HepG2 (cell line): ENCODE results near the gene NOC2L. TPM values are rescaled to one million over a fixed set of nuclear protein-coding genes. Genes with fewer than 3 reads are reported as not detected.
A peak's percentile ranks its signal among the peaks of the same experiment; 100 is the strongest.

Experiments
- ATAC-seq: fragments of 200-7000 bp; cut with Tn5 transposase; 3 replicates; pipeline ENCODE4 v1.9.1; 2020; ENCODE audit warnings: mild to moderate bottlenecking, moderate library complexity
- BruUV-seq: library from RNA; stranded (reverse); fragments of 400-500 nt; replicated peaks from 2 replicates; lab custom pipeline; 2021; lab: Mats Ljungman, UMichigan
- CTCF ChIA-PET: fragments of 300-600 bp; formaldehyde crosslinking; extraction: SDS; loops from one replicate; lab custom pipeline; 2021; ENCODE audit warnings: low total read pairs, inconsistent platforms, low intra/inter-chr PET ratio; lab: Yijun Ruan, JAX
- POLR2A ChIA-PET: fragments of 350-600 bp; sonication (Branson Sonifier 250); formaldehyde crosslinking; loops from one replicate; lab custom pipeline; 2020; ENCODE audit warnings: antibody characterized with exemption, inconsistent platforms; lab: Yijun Ruan, JAX
- DNase-seq: peaks from one replicate; pipeline ENCODE4 v3.0.0-alpha.2; 2015; ENCODE audit warnings: low spot score
- FAIRE-seq: peaks from 3 replicates; lab custom pipeline; 2011; peaks lifted over from hg19 to GRCh38; lab: Jason Lieb, UNC
- H2AFZ ChIP-seq: one replicate; pipeline ENCODE4 v1.6.1; 2011; ENCODE audit warnings: low read length, inconsistent platforms
- H3K27ac ChIP-seq: fragments of 300-600 bp; 3 replicates; pipeline ENCODE4 v1.8.0; 2011; ENCODE audit warnings: mixed run types, mild to moderate bottlenecking, mixed read lengths, low read length, inconsistent platforms; ENCODE audit not compliant: insufficient read depth; ENCODE audit errors: extremely low read length
- H3K27me3 ChIP-seq, 2 experiments: fragments of 200-600 bp in 1 of 2; 2 replicates in 1 of 2; 3 replicates in 1 of 2; pipeline versions ENCODE4 v1.6.0 to v1.8.0; 2011; ENCODE audit warnings: low read length in 2 of 2, mild to moderate bottlenecking in 2 of 2, moderate library complexity in 2 of 2, inconsistent platforms in 1 of 2; ENCODE audit not compliant: insufficient read depth in 2 of 2, control insufficient read depth in 1 of 2
- H3K36me3 ChIP-seq, 2 experiments: fragments of 200-600 bp in 1 of 2; replicated peaks in 1 of 2; 2 replicates in 1 of 2; 3 replicates in 1 of 2; pipeline versions ENCODE4 v1.5.1 to v1.8.0; 2011; ENCODE audit warnings: low read length in 2 of 2, inconsistent platforms in 1 of 2; ENCODE audit not compliant: insufficient read depth in 2 of 2, control insufficient read depth in 1 of 2
- H3K4me1 ChIP-seq: 2 replicates; pipeline ENCODE4 v1.5.1; 2012; ENCODE audit warnings: low read length, inconsistent platforms; ENCODE audit not compliant: insufficient read depth
- H3K4me2 ChIP-seq: 2 replicates; pipeline ENCODE4 v1.6.0; 2011; ENCODE audit warnings: low read depth, low read length, inconsistent platforms
- H3K4me3 ChIP-seq, 3 experiments: fragments of 200-600 bp in 1 of 3; sonication (generic), shearing (Covaris generic) in 1 of 3; replicated peaks in 1 of 3; 2 replicates each; pipeline ENCODE4 v1.5.1; 2011 to 2016; ENCODE audit warnings: low read length in 3 of 3, inconsistent platforms in 2 of 3, low read depth in 2 of 3, mild to moderate bottlenecking in 2 of 3, control low read depth in 1 of 3, mixed read lengths in 1 of 3; ENCODE audit not compliant: insufficient read depth in 1 of 3
- H3K79me2 ChIP-seq: one replicate; pipeline ENCODE4 v1.6.1; 2011; ENCODE audit warnings: low read length, inconsistent platforms; ENCODE audit not compliant: insufficient read depth
- H3K9ac ChIP-seq: 2 replicates; pipeline ENCODE4 v1.6.0; 2011; ENCODE audit warnings: mild to moderate bottlenecking, low read depth, low read length, inconsistent platforms; ENCODE audit not compliant: insufficient read depth
- H3K9me3 ChIP-seq: 2 replicates; pipeline ENCODE4 v1.5.1; 2012; ENCODE audit warnings: mild to moderate bottlenecking, low read length
- H4K20me1 ChIP-seq: 2 replicates; pipeline ENCODE4 v1.6.0; 2011; ENCODE audit warnings: inconsistent platforms, mild to moderate bottlenecking, low read length, moderate library complexity; ENCODE audit not compliant: insufficient read depth
- AGO1 ChIP-seq: fragments of 200-400 bp; formaldehyde crosslinking; IDR thresholded peaks from 2 replicates; pipeline ENCODE4 v1.6.1; 2017; ENCODE audit warnings: mild to moderate bottlenecking, low read depth, low read length, moderate library complexity; ENCODE audit not compliant: poor library complexity, severe bottlenecking
- FOXP1 ChIP-seq, 2 experiments: fragments of 450-650 bp in 1 of 2; IDR thresholded peaks; 2 replicates each; pipeline ENCODE4 v1.6.1; 2017 to 2018; ENCODE audit warnings: antibody characterized with exemption in 1 of 2
- HNF4G ChIP-seq, 2 experiments: sonication (generic) in 1 of 2; formaldehyde crosslinking in 1 of 2; IDR thresholded peaks; 2 replicates each; pipeline versions ENCODE4 v1.4.0 to v1.6.1; 2011 to 2020; ENCODE audit warnings: borderline replicate concordance in 2 of 2, low read depth in 2 of 2, mild to moderate bottlenecking in 2 of 2, low read length in 1 of 2, missing genetic modification reagents in 1 of 2, moderate library complexity in 1 of 2
- MBD4 ChIP-seq: IDR thresholded peaks from 2 replicates; pipeline ENCODE4 v1.6.1; 2012; ENCODE audit warnings: low read length, inconsistent platforms, borderline replicate concordance
- MTF2 ChIP-seq: sonication (generic); formaldehyde crosslinking; IDR thresholded peaks from 2 replicates; pipeline ENCODE4 v1.5.0; 2020; ENCODE audit warnings: missing genetic modification reagents, borderline replicate concordance
- SMARCE1 ChIP-seq: fragments of 450-650 bp; IDR thresholded peaks from 2 replicates; pipeline ENCODE4 v1.6.1; 2017; ENCODE audit warnings: borderline replicate concordance
- ZFYVE20 ChIP-seq: sonication (generic); formaldehyde crosslinking; IDR thresholded peaks from 2 replicates; pipeline ENCODE4 v1.8.0; 2023; ENCODE audit warnings: low read depth, mild to moderate bottlenecking, moderate library complexity, missing genetic modification reagents, borderline replicate concordance
- ZNF432 ChIP-seq: sonication (generic); formaldehyde crosslinking; IDR thresholded peaks from 2 replicates; pipeline ENCODE4 v1.5.0; 2020; ENCODE audit warnings: missing genetic modification reagents, mild to moderate bottlenecking, borderline replicate concordance
- ZNF577 ChIP-seq: sonication (generic); formaldehyde crosslinking; IDR thresholded peaks from 2 replicates; pipeline ENCODE4 v1.4.0; 2020; ENCODE audit warnings: mild to moderate bottlenecking, low read depth, missing genetic modification reagents, borderline replicate concordance
- ZNF644 ChIP-seq: IDR thresholded peaks from 2 replicates; pipeline ENCODE4 v1.6.1; 2016; ENCODE audit warnings: low read depth
- WGBS: methylation state at CpG from one replicate; pipeline ENCODE4 v1.1.6; 2017; ENCODE audit warnings: low lambda C conversion rate; 5-methylcytosine and 5-hydroxymethylcytosine counted together
- in situ Hi-C: cut with HindIII; loops from 2 replicates; pipeline ENCODE4 v1.10.0; 2017; ENCODE audit warnings: low pct_unique_long_range_greater_than_20kb; ENCODE audit not compliant: extremely low pct_ligation_motif_present
- intact Hi-C: fragments of 100-400 bp; cut with micrococcal nuclease; formaldehyde crosslinking; loops from one replicate; pipeline ENCODE4 v1.10.0; 2022; ENCODE audit not compliant: unreplicated experiment
- polyA plus RNA-seq, 8 experiments: library from polyadenylated mRNA; depleted of rRNA in 3 of 8; stranded (reverse) in 7 of 8; unstranded in 1 of 8; fragments of >200 nt; fragmentation: Illumina TruSeq in 4 of 8; extraction: Trizol in 4 of 8; gene quantifications; 2 replicates each; pipeline versions ENCODE4 v1.2.1 to v1.2.3, GENCODE V29; 2011 to 2016; ENCODE audit warnings: low read depth in 4 of 8, missing spikeins in 1 of 8, mixed read lengths in 1 of 8; ENCODE audit not compliant: insufficient read depth in 1 of 8
- total RNA-seq, 5 experiments: library from RNA; depleted of rRNA; stranded (reverse); fragments of >200 nt; fragmentation: Illumina TruSeq; extraction: Trizol; gene quantifications; 2 replicates each; pipeline ENCODE4 v1.2.3, GENCODE V29; 2016; ENCODE audit warnings: low read depth in 1 of 5
- TF ChIP-seq, protein P1 (sequence below): sonication (generic); formaldehyde crosslinking; IDR thresholded peaks from 2 replicates; pipeline ENCODE4 v1.4.0; 2020; ENCODE audit warnings: mild to moderate bottlenecking, missing genetic modification reagents
- TF ChIP-seq, protein P2 (sequence below): sonication (generic); formaldehyde crosslinking; IDR thresholded peaks from 2 replicates; pipeline ENCODE4 v1.4.0; 2020; ENCODE audit warnings: missing genetic modification reagents
- TF ChIP-seq, protein P3 (sequence below): IDR thresholded peaks from 2 replicates; pipeline ENCODE4 v1.6.1; 2012; ENCODE audit warnings: low read length, improper control_type of control experiment
- TF ChIP-seq, protein P4 (sequence below): sonication (generic); formaldehyde crosslinking; IDR thresholded peaks from 2 replicates; pipeline ENCODE4 v1.9.0; 2021; ENCODE audit warnings: missing genetic modification reagents, borderline replicate concordance

The NOC2L gene
- total and polyA plus RNA-seq, 2 of the 13 experiments (the other 11 are each of a cell fraction or from before 2014, with no cell fraction given) = 32.0 to 103 TPM

DNA sequence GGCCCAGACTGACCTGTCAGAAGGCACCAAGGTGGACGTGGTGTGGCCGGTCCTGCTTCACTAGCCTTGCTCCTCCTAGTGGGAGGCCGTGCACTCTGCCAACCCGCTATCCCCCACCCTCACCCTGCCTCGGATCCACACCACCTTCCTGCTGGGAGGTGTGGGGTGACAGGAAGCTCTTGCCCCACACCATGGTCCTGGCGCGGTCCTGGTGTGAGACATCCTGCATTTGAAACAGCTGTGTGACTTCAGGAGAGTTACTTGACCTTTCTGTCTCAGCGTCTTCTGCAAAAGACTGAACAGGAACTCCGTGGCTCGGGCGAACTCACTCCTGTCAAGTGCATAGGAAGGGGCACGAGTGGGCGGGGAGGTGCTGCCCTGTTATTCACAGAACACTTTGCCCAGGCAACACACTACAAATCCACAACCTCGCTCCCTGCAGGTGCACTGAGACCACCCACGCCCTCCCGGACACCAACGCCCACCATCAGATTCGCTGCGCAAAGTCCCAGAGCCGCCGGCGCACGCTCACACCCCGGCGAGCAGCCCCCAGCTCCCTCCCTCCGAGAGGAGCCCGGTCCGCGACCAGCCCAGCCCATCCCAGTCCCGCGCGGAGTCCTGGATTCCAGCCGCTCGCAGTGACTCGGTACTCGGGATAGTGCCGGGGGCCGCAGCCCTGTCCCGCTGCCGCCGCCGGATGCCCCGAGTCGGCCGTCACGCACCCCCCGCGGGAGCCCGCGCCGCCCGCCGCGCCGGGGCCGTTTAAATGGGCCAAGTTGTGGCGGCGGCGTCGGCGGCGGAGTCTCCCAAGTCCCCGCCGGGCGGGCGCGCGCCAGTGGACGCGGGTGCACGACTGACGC lies 35.7 kb downstream of the NOC2L start, which contains the start of gene SAMD11:
Gene SAMD11 (plus strand): TSS at position 793 of the 860 bp plus-strand sequence. CDS start 509 bp downstream, outside the sequence.
- Histone ChIP-seq H3K27me3 (peaks cover 45 to 85% of the 10 kb centered on the region in 2 experiments), H3K4me1 (peaks cover 27% of the 10 kb centered on the region), H3K9ac (no peak within 1 kb of the TSS), H3K4me3 (peak within 1 kb of the TSS; percentile 26 to 62 (median 36); a peak in 5 of 6 replicates), H2AFZ (no peak within 1 kb of the TSS), H3K36me3 (no peaks in the 10 kb centered on the region), H3K27ac (no peak within 1 kb of the TSS), H3K79me2 (no peaks in the 10 kb centered on the region), H3K9me3 (no peaks in the 10 kb centered on the region), H4K20me1 (peaks cover 9% of the 10 kb centered on the region; the same call in 1 of the 2 replicates), H3K4me2 (peak within 1 kb of the TSS; percentile 60)
- ATAC-seq (peak; percentile 4; the same call in 1 of the 3 replicates), FAIRE-seq (no peak), DNase-seq (peak; percentile 40)
- BruUV-seq = no TSS peak
- WGBS = 11% methylated on average over 17 of the region's 72 CpGs
- ChIA-PET CTCF (no interaction called here), POLR2A (no interaction called here)
- intact Hi-C loops = no loop called here
- in situ Hi-C loops = no loop called here
- no peak for TF ChIP-seq ZFYVE20 (CRISPR knock-in tag)
- peak; percentile 54; the same call in 1 of the 2 replicates for TF ChIP-seq HNF4G (IDR thresholded peaks at IDR 0.05; ENCODE audit: borderline replicate concordance, low read depth, low read length)
- TF ChIP-seq HNF4G (CRISPR knock-in tag; IDR thresholded peaks at IDR 0.05; ENCODE audit: borderline replicate concordance, low read depth) = no peak
- TF ChIP-seq SMARCE1 = no peak
- TF ChIP-seq ZNF432 (CRISPR knock-in tag) = no peak
- TF ChIP-seq MTF2 (CRISPR knock-in tag) = no peak; the same call in 1 of the 2 replicates
- TF ChIP-seq, protein P1, sequence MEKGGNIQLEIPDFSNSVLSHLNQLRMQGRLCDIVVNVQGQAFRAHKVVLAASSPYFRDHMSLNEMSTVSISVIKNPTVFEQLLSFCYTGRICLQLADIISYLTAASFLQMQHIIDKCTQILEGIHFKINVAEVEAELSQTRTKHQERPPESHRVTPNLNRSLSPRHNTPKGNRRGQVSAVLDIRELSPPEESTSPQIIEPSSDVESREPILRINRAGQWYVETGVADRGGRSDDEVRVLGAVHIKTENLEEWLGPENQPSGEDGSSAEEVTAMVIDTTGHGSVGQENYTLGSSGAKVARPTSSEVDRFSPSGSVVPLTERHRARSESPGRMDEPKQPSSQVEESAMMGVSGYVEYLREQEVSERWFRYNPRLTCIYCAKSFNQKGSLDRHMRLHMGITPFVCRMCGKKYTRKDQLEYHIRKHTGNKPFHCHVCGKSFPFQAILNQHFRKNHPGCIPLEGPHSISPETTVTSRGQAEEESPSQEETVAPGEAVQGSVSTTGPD (CRISPR knock-in tag) = no peak
- TF ChIP-seq, protein P2, sequence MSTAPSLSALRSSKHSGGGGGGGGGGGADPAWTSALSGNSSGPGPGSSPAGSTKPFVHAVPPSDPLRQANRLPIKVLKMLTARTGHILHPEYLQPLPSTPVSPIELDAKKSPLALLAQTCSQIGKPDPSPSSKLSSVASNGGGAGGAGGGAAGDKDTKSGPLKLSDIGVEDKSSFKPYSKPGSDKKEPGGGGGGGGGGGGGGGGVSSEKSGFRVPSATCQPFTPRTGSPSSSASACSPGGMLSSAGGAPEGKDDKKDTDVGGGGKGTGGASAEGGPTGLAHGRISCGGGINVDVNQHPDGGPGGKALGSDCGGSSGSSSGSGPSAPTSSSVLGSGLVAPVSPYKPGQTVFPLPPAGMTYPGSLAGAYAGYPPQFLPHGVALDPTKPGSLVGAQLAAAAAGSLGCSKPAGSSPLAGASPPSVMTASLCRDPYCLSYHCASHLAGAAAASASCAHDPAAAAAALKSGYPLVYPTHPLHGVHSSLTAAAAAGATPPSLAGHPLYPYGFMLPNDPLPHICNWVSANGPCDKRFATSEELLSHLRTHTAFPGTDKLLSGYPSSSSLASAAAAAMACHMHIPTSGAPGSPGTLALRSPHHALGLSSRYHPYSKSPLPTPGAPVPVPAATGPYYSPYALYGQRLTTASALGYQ (CRISPR knock-in tag) = no peak
- TF ChIP-seq ZNF644 (CRISPR knock-in tag) = no peak
- peak; percentile 32 for TF ChIP-seq AGO1
- TF ChIP-seq MBD4 = no peak
- TF ChIP-seq FOXP1 (IDR thresholded peaks at IDR 0.05) = no peak
- no peak for TF ChIP-seq FOXP1 (CRISPR knock-in tag; IDR thresholded peaks at IDR 0.05)
- TF ChIP-seq ZNF577 (CRISPR knock-in tag) = no peak
- TF ChIP-seq, protein P3, sequence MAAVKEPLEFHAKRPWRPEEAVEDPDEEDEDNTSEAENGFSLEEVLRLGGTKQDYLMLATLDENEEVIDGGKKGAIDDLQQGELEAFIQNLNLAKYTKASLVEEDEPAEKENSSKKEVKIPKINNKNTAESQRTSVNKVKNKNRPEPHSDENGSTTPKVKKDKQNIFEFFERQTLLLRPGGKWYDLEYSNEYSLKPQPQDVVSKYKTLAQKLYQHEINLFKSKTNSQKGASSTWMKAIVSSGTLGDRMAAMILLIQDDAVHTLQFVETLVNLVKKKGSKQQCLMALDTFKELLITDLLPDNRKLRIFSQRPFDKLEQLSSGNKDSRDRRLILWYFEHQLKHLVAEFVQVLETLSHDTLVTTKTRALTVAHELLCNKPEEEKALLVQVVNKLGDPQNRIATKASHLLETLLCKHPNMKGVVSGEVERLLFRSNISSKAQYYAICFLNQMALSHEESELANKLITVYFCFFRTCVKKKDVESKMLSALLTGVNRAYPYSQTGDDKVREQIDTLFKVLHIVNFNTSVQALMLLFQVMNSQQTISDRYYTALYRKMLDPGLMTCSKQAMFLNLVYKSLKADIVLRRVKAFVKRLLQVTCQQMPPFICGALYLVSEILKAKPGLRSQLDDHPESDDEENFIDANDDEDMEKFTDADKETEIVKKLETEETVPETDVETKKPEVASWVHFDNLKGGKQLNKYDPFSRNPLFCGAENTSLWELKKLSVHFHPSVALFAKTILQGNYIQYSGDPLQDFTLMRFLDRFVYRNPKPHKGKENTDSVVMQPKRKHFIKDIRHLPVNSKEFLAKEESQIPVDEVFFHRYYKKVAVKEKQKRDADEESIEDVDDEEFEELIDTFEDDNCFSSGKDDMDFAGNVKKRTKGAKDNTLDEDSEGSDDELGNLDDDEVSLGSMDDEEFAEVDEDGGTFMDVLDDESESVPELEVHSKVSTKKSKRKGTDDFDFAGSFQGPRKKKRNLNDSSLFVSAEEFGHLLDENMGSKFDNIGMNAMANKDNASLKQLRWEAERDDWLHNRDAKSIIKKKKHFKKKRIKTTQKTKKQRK = no peak
- TF ChIP-seq, protein P4, sequence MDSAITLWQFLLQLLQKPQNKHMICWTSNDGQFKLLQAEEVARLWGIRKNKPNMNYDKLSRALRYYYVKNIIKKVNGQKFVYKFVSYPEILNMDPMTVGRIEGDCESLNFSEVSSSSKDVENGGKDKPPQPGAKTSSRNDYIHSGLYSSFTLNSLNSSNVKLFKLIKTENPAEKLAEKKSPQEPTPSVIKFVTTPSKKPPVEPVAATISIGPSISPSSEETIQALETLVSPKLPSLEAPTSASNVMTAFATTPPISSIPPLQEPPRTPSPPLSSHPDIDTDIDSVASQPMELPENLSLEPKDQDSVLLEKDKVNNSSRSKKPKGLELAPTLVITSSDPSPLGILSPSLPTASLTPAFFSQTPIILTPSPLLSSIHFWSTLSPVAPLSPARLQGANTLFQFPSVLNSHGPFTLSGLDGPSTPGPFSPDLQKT = no peak
